Tibial artery (tissue), 4 donors: ENCODE data around the gene ANKRD17.
"Not testable (repeated sequence)": the region's sequence is repeated elsewhere in the genome, so short reads cannot be mapped to it uniquely, and the experiment has no call there.

Experiments
- DNase-seq, 2 donors: peaks; one replicate each; pipeline ENCODE4 v3.0.0-alpha.2; 2019
- H3K27ac ChIP-seq, 2 donors: fragments of 200-600 bp; sonication (generic) in 1 of 2; 1 replicate in 1 of 2; 2 replicates in 1 of 2; pipeline ENCODE4 v1.5.1; 2018 to 2019; ENCODE audit warnings: mild to moderate bottlenecking in 1 of 2
- H3K27me3 ChIP-seq, 2 donors: fragments of 200-600 bp; sonication (generic) in 1 of 2; one replicate each; pipeline versions ENCODE4 v1.5.1 to v1.6.0; 2016 to 2019
- H3K36me3 ChIP-seq, 3 donors: fragments of 200-600 bp; sonication (generic) in 2 of 3; one replicate each; pipeline ENCODE4 v1.5.1; 2016 to 2019; ENCODE audit warnings: mild to moderate bottlenecking in 2 of 3
- H3K4me1 ChIP-seq, 4 donors: fragments of 200-600 bp; sonication (generic) in 2 of 4; 1 replicate in 3 of 4; 2 replicates in 1 of 4; pipeline ENCODE4 v1.5.1; 2016 to 2019
- H3K4me3 ChIP-seq, 2 donors: fragments of 200-600 bp; sonication (generic) in 1 of 2; 1 replicate in 1 of 2; 2 replicates in 1 of 2; pipeline ENCODE4 v1.5.1; 2018 to 2019; ENCODE audit warnings: mild to moderate bottlenecking in 2 of 2
- H3K9me3 ChIP-seq, 3 donors: fragments of 200-600 bp; sonication (generic) in 1 of 3; one replicate each; pipeline ENCODE4 v1.5.1; 2016 to 2019
- intact Hi-C: fragments of 100-400 bp; cut with DNase I; formaldehyde crosslinking; loops from one replicate; pipeline ENCODE4 v1.15.0; 2023; ENCODE audit warnings: low total_unique reads
- TF ChIP-seq, protein P1 (sequence below), 2 experiments: fragments of 200-600 bp in 1 of 2; fragments of 450-650 bp in 1 of 2; IDR thresholded peaks; one replicate each; pipeline ENCODE4 v1.5.1; 2017 to 2019; ENCODE audit warnings: antibody characterized with exemption in 2 of 2, mild to moderate bottlenecking in 1 of 2, moderate library complexity in 1 of 2

The ANKRD17 gene

DNA sequence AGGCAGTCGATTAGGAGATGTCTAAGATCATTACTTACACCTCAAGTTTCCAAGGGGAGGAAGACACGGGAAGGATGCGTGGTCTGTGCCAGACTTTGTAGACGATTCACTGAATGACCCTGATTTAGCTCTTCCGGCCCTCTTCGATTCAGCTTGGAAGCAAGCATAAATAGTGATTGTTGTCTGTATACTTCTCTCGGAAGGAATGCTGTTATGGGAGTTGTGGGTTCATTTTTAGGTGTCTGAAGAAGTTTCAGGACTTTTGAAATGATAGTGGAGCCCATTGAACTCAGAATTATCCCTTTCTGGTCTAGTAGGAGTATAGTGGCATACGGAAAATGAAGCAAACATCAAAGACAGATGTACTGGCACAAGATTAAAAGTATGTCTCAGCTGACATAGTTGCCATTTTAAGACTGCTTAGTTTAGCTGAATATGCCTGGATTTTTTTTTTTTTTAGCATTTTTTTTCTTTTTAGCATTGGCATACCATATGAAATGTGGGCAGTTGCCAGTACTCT is 1.0 kb upstream of the ANKRD17 start:
- Histone ChIP-seq H3K27ac (peak overlapping the region; percentile 95 to 98), H3K36me3 (no peaks in the 10 kb centered on the region), H3K4me1 (peaks cover 0 to 46% (median 26%) of the 10 kb centered on the region in 4 donors), H3K27me3 (no peaks in the 10 kb centered on the region), H3K9me3 (no peaks in the 10 kb centered on the region), H3K4me3 (peak overlapping the region; percentile 95 to 99)
- no peak for DNase-seq
- intact Hi-C loops: loop anchor here (5.0 kb wide), 2 partner anchors 132 to 192 kb away; partner anchors contain the start of gene COX18
- TF ChIP-seq, protein P1, sequence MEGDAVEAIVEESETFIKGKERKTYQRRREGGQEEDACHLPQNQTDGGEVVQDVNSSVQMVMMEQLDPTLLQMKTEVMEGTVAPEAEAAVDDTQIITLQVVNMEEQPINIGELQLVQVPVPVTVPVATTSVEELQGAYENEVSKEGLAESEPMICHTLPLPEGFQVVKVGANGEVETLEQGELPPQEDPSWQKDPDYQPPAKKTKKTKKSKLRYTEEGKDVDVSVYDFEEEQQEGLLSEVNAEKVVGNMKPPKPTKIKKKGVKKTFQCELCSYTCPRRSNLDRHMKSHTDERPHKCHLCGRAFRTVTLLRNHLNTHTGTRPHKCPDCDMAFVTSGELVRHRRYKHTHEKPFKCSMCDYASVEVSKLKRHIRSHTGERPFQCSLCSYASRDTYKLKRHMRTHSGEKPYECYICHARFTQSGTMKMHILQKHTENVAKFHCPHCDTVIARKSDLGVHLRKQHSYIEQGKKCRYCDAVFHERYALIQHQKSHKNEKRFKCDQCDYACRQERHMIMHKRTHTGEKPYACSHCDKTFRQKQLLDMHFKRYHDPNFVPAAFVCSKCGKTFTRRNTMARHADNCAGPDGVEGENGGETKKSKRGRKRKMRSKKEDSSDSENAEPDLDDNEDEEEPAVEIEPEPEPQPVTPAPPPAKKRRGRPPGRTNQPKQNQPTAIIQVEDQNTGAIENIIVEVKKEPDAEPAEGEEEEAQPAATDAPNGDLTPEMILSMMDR (IDR thresholded peaks at IDR 0.05): no peak

DNA sequence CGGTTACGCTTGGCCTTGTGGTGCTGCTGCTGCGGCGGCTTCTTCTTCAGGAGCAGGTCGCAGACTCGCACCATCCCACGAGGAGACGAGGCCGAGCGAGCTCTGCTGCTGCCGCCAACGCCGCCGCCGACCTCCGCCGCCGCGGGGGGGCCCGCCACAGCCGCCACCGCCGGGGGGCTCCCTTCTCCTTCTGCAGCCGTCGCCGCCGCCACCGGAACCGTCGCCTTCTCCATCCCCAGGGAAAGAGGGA is 237 bp downstream of the ANKRD17 start:
- Histone ChIP-seq H3K27ac (peak overlapping the region; percentile 95 to 98), H3K4me1 (peaks cover 0 to 59% (median 36%) of the 10 kb centered on the region in 4 donors), H3K36me3 (peaks cover 0 to 1% (median 0%) of the 10 kb centered on the region in 3 donors), H3K4me3 (peak overlapping the region; percentile 95 to 99), H3K9me3 (no peaks in the 10 kb centered on the region), H3K27me3 (no peaks in the 10 kb centered on the region)
- intact Hi-C loops: loop anchor here (5.0 kb wide), 2 partner anchors 131 to 191 kb away; partner anchors contain the start of gene COX18
- TF ChIP-seq, protein P1 (IDR thresholded peaks at IDR 0.05): peak in 1 of 2 experiments; percentile 18
- no peak for DNase-seq

DNA sequence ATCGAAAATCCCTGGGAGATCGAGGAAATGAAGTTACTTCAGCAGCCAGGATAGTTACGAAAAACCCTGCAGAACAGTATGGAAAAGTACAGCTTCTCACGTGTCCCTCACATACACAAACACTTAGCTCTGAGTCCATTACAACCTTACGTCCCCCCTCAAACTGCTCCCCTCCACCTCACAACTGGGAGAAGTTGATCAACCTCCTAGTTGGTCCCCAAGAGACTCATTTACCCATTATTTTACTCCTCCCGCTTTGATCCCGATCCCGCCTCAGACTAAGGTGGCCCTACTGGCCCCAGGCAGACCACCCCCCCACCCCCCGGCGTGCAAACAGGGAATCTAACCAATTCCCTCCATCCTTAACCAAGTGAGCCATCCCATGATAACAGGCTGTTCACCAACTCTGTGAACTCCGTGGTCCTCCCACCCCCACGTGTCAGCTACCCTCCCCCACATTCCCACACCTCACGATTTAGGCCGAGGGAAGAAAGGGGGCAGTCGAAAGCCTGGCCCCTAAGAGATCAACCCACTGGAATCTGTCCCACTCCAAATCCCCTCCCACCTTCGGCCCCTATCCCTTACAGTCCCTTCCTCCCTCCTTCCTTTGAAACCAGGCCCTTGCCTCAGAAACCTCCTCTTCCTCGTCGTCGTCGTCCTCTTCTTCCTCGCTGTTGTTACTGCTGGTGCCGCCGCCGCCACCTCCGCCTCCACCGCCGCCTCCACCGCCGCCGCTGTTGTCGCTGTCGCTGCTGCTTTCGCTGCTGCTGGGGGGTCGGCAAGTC is 755 bp downstream of the ANKRD17 start:
- TF ChIP-seq, protein P1 (IDR thresholded peaks at IDR 0.05): no peak
- intact Hi-C loops: loop anchor here (5.0 kb wide), 2 partner anchors 131 to 191 kb away; partner anchors contain the start of gene COX18
- Histone ChIP-seq H3K27ac (peak overlapping the region; percentile 95 to 98), H3K27me3 (no peaks in the 10 kb centered on the region), H3K4me1 (peaks cover 0 to 64% (median 39%) of the 10 kb centered on the region in 4 donors), H3K9me3 (no peaks in the 10 kb centered on the region), H3K4me3 (peak overlapping the region; percentile 95 to 99), H3K36me3 (peaks cover 0 to 5% (median 0%) of the 10 kb centered on the region in 3 donors)
- DNase-seq: peak; percentile 26 to 71

DNA sequence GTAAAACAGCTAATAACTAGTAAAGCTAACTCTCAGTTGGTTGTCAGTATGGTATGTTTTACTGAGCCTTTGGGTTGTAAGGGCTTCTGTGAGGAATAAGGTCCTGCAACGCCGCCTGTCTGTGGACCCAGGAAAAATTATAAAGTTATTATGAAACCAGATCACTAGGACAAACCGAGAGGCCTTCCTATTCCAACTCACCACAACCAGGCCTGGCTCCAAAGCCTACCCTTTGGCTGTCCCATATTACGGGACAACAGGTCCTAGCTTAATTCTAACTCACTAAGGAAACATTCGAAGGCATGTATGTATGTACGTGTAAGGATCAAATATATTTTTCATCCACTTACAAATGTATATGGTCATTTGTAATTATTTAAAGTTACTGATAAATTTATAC is 1.4 kb downstream of the ANKRD17 start:
- TF ChIP-seq, protein P1 (IDR thresholded peaks at IDR 0.05): peak; percentile 64 to 71
- Histone ChIP-seq H3K36me3 (peaks cover 0 to 5% (median 0%) of the 10 kb centered on the region in 3 donors), H3K9me3 (no peaks in the 10 kb centered on the region), H3K27ac (peak overlapping the region; percentile 95 to 98), H3K4me3 (peak overlapping the region; percentile 95 to 99), H3K4me1 (peaks cover 0 to 68% (median 40%) of the 10 kb centered on the region in 4 donors), H3K27me3 (no peaks in the 10 kb centered on the region)
- intact Hi-C loops: loop anchor here (5.0 kb wide), 2 partner anchors 130 to 190 kb away; partner anchors contain the start of gene COX18
- peak; percentile 88 to 90 for DNase-seq

DNA sequence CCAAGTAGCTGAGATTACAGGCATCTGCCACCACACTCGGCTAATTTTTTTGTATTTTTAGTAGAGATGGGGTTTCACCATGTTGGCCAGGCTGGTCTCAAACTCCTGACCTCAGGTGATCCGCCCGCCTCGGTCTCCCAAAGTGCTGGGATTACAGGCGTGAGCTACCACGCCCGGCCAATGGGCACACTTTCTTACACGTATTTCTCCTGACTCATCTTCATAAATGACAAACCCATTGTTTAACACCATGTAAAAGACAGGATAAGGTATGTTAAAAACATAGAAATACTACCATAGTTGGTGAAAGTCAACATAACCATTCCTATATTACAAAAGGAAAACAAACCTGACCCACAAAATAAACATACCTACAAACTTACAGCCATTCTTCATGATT is 2.8 kb downstream of the ANKRD17 start:
- not testable (repeated sequence) for H3K4me3 ChIP-seq
- intact Hi-C loops: loop anchor here (5.0 kb wide), 2 partner anchors 129 to 189 kb away; partner anchors contain the start of gene COX18

DNA sequence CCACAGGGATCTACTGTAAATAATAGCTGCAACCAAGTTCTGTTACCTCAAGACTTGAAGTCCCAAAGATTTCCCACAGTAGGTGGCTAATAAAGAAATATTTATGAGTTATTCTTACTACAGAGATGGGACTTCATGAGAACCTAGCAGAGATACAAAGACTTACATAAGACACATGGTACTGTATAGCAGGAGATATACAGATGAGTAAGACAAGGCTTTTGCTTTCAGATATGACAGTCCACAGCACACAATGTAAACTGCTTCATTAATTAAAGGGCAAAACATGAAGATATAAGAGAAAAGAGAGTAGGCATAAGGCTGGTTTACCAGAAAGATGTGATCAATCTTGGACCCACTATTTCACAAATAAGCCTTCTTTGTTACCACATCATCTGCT is 6.6 kb downstream of the ANKRD17 start:
- H3K36me3 ChIP-seq: peaks cover 0 to 5% (median 4%) of the 10 kb centered on the region in 3 donors
- no peak overlapping the region for H3K4me3 ChIP-seq
- H3K27ac ChIP-seq: no peak overlapping the region
- H3K9me3 ChIP-seq: no peaks in the 10 kb centered on the region
- H3K4me1 ChIP-seq: peaks cover 0 to 72% (median 32%) of the 10 kb centered on the region in 4 donors
- TF ChIP-seq, protein P1 (IDR thresholded peaks at IDR 0.05): no peak
- no peak for DNase-seq
- intact Hi-C loops: no loop called here
- no peaks in the 10 kb centered on the region for H3K27me3 ChIP-seq

More for the DNA sequence above, 2.8 kb downstream of the ANKRD17 start:
- peaks cover 0 to 71% (median 41%) of the 10 kb centered on the region in 4 donors for H3K4me1 ChIP-seq
- not testable (repeated sequence) for H3K9me3 ChIP-seq, DNase-seq, H3K27me3 ChIP-seq, H3K27ac ChIP-seq, H3K36me3 ChIP-seq
